Measurements from ENCODE around the gene LST1.

The LST1 gene

GRCh38 chr6:31581434-31582229 is 4.4 kb upstream of the LST1 start:
- H2BK5ac ChIP-seq (ENCODE audit: low read depth, low read length, poor library complexity): no peak overlapping the region
- peak overlapping the region; percentile 15 for H3K27ac ChIP-seq (ENCODE audit: low read depth, low read length)
- no peaks in the 10 kb centered on the region for H3K36me3 ChIP-seq (ENCODE audit: control insufficient read depth in 1 of 2, insufficient read depth in 2 of 2, low read length in 2 of 2)
- H3K18ac ChIP-seq (ENCODE audit: low read length): peak overlapping the region; percentile 54
- H2BK12ac ChIP-seq (ENCODE audit: low read length): no peak overlapping the region
- no peak overlapping the region for H3K23ac ChIP-seq (ENCODE audit: low read length)
- H3K4me2 ChIP-seq (ENCODE audit: low read length): peak overlapping the region; percentile 63
- no peak for DNase-seq
- H4K91ac ChIP-seq (ENCODE audit: low read depth, low read length): peak overlapping the region; percentile 87
- H3K27me3 ChIP-seq (ENCODE audit: insufficient read depth, low read length): no peaks in the 10 kb centered on the region
- H2AFZ ChIP-seq (ENCODE audit: insufficient read depth, low read length, poor library complexity): peak overlapping the region; percentile 93
- H4K8ac ChIP-seq (ENCODE audit: low read depth, low read length): peak overlapping the region; percentile 95
- peaks cover 6% of the 10 kb centered on the region for H3K79me2 ChIP-seq (ENCODE audit: control insufficient read depth, insufficient read depth, low read length, poor library complexity)
- peak overlapping the region; percentile 77 for H3K4me3 ChIP-seq (ENCODE audit: low read depth, low read length)
- H3K9me3 ChIP-seq (ENCODE audit: insufficient read depth, low read depth, low read length): no peaks in the 10 kb centered on the region
- peak overlapping the region; percentile 33 for H2AK5ac ChIP-seq (ENCODE audit: low read length)
- peak overlapping the region; percentile 80 for H3K14ac ChIP-seq (ENCODE audit: low read length)
- H3K79me1 ChIP-seq (ENCODE audit: low read length): peaks cover 30% of the 10 kb centered on the region
- peak overlapping the region; percentile 29 for H3K4ac ChIP-seq (ENCODE audit: low read depth, low read length)
- H3K4me1 ChIP-seq (ENCODE audit: control insufficient read depth in 1 of 2, insufficient read depth in 2 of 2, low read length in 2 of 2): peaks cover 31 to 37% of the 10 kb centered on the region in 2 experiments
- peak overlapping the region; percentile 70 for H3K9ac ChIP-seq (ENCODE audit: low read length)
- no CpG with 5 or more reads among the region's 21 CpGs for WGBS (ENCODE audit: extremely low coverage, insufficient coverage, insufficient read length)
- peak overlapping the region; percentile 75 for H2BK120ac ChIP-seq (ENCODE audit: insufficient read depth, low read length, poor library complexity)
- H4K12ac ChIP-seq (ENCODE audit: low read depth, low read length): peak overlapping the region; percentile 72

GRCh38 chr6:31582230-31582643 is 3.8 kb upstream of the LST1 start, which contains the start of gene LTB:
Gene LTB, minus strand, starts transcription at chr6:31582424. Its CDS starts 7 bp downstream, at chr6:31582417.
- peak within 1 kb of the TSS; percentile 95 for H4K8ac ChIP-seq (ENCODE audit: low read depth, low read length)
- H3K4me3 ChIP-seq (ENCODE audit: low read depth, low read length): peak within 1 kb of the TSS; percentile 77
- no peak within 1 kb of the TSS for H3K23ac ChIP-seq (ENCODE audit: low read length)
- H3K9me3 ChIP-seq (ENCODE audit: insufficient read depth, low read depth, low read length): no peaks in the 10 kb centered on the region
- H3K27me3 ChIP-seq (ENCODE audit: insufficient read depth, low read length): no peaks in the 10 kb centered on the region
- H3K79me1 ChIP-seq (ENCODE audit: low read length): peaks cover 24% of the 10 kb centered on the region
- H2AK5ac ChIP-seq (ENCODE audit: low read length): peak within 1 kb of the TSS; percentile 33
- H3K79me2 ChIP-seq (ENCODE audit: control insufficient read depth, insufficient read depth, low read length, poor library complexity): peaks cover 6% of the 10 kb centered on the region
- no peak within 1 kb of the TSS for H2BK12ac ChIP-seq (ENCODE audit: low read length)
- no peak for DNase-seq
- WGBS (ENCODE audit: extremely low coverage, insufficient coverage, insufficient read length): no CpG with 5 or more reads among the region's 3 CpGs
- H4K91ac ChIP-seq (ENCODE audit: low read depth, low read length): peak within 1 kb of the TSS; percentile 87
- peak within 1 kb of the TSS; percentile 15 for H3K27ac ChIP-seq (ENCODE audit: low read depth, low read length)
- peak within 1 kb of the TSS; percentile 93 for H2AFZ ChIP-seq (ENCODE audit: insufficient read depth, low read length, poor library complexity)
- peak within 1 kb of the TSS; percentile 72 for H4K12ac ChIP-seq (ENCODE audit: low read depth, low read length)
- H3K4me1 ChIP-seq (ENCODE audit: control insufficient read depth in 1 of 2, insufficient read depth in 2 of 2, low read length in 2 of 2): peaks cover 25 to 31% of the 10 kb centered on the region in 2 experiments
- no peaks in the 10 kb centered on the region for H3K36me3 ChIP-seq (ENCODE audit: control insufficient read depth in 1 of 2, insufficient read depth in 2 of 2, low read length in 2 of 2)
- peak within 1 kb of the TSS; percentile 63 for H3K4me2 ChIP-seq (ENCODE audit: low read length)
- H3K18ac ChIP-seq (ENCODE audit: low read length): peak within 1 kb of the TSS; percentile 54
- H3K4ac ChIP-seq (ENCODE audit: low read depth, low read length): peak within 1 kb of the TSS; percentile 29
- H2BK120ac ChIP-seq (ENCODE audit: insufficient read depth, low read length, poor library complexity): peak within 1 kb of the TSS; percentile 75
- H3K14ac ChIP-seq (ENCODE audit: low read length): peak within 1 kb of the TSS; percentile 80
- H3K9ac ChIP-seq (ENCODE audit: low read length): peak within 1 kb of the TSS; percentile 70
- H2BK5ac ChIP-seq (ENCODE audit: low read depth, low read length, poor library complexity): no peak within 1 kb of the TSS

- Histone ChIP-seq H3K27me3 (ENCODE audit: insufficient read depth, low read length) (no peaks in the 10 kb centered on the region), H2AFZ (ENCODE audit: insufficient read depth, low read length, poor library complexity) (no peak overlapping the region), H3K9me3 (ENCODE audit: insufficient read depth, low read depth, low read length) (no peaks in the 10 kb centered on the region), H3K23ac (ENCODE audit: low read length) (no peak overlapping the region), H4K91ac (ENCODE audit: low read depth, low read length) (no peak overlapping the region), H3K14ac (ENCODE audit: low read length) (no peak overlapping the region), H3K18ac (ENCODE audit: low read length) (no peak overlapping the region), H3K79me1 (ENCODE audit: low read length) (peaks cover 8% of the 10 kb centered on the region), H4K12ac (ENCODE audit: low read depth, low read length) (no peak overlapping the region), H3K4me3 (ENCODE audit: low read depth, low read length) (no peak overlapping the region), H3K9ac (ENCODE audit: low read length) (no peak overlapping the region), H4K8ac (ENCODE audit: low read depth, low read length) (no peak overlapping the region), H3K4me1 (ENCODE audit: control insufficient read depth in 1 of 2, insufficient read depth in 2 of 2, low read length in 2 of 2) (peaks cover 9 to 11% of the 10 kb centered on the region in 2 experiments), H2AK5ac (ENCODE audit: low read length) (no peak overlapping the region), H3K36me3 (ENCODE audit: control insufficient read depth in 1 of 2, insufficient read depth in 2 of 2, low read length in 2 of 2) (no peaks in the 10 kb centered on the region), H3K4me2 (ENCODE audit: low read length) (no peak overlapping the region), H3K79me2 (ENCODE audit: control insufficient read depth, insufficient read depth, low read length, poor library complexity) (peaks cover 6% of the 10 kb centered on the region), H2BK120ac (ENCODE audit: insufficient read depth, low read length, poor library complexity) (no peak overlapping the region), H3K27ac (ENCODE audit: low read depth, low read length) (no peak overlapping the region), H2BK5ac (ENCODE audit: low read depth, low read length, poor library complexity) (no peak overlapping the region), H2BK12ac (ENCODE audit: low read length) (no peak overlapping the region), H3K4ac (ENCODE audit: low read depth, low read length) (no peak overlapping the region)
- WGBS (ENCODE audit: extremely low coverage, insufficient coverage, insufficient read length): no CpG with 5 or more reads among the region's 2 CpGs
- DNase-seq: peak in 1 of 2 donors; percentile 29
Measured at GRCh38 chr6:31585491-31585890, 586 bp upstream of the LST1 start.

- no peaks in the 10 kb centered on the region for H3K79me1 ChIP-seq (ENCODE audit: low read length)
- no peak overlapping the region for H4K12ac ChIP-seq (ENCODE audit: low read depth, low read length)
- no peak overlapping the region for H3K18ac ChIP-seq (ENCODE audit: low read length)
- H4K8ac ChIP-seq (ENCODE audit: low read depth, low read length): no peak overlapping the region
- no peak overlapping the region for H3K27ac ChIP-seq (ENCODE audit: low read depth, low read length)
- H2AK5ac ChIP-seq (ENCODE audit: low read length): no peak overlapping the region
- H3K23ac ChIP-seq (ENCODE audit: low read length): no peak overlapping the region
- no peaks in the 10 kb centered on the region for H3K27me3 ChIP-seq (ENCODE audit: insufficient read depth, low read length)
- H3K36me3 ChIP-seq (ENCODE audit: control insufficient read depth in 1 of 2, insufficient read depth in 2 of 2, low read length in 2 of 2): no peaks in the 10 kb centered on the region
- peaks cover 4% of the 10 kb centered on the region in 2 experiments for H3K4me1 ChIP-seq (ENCODE audit: control insufficient read depth in 1 of 2, insufficient read depth in 2 of 2, low read length in 2 of 2)
- H3K4ac ChIP-seq (ENCODE audit: low read depth, low read length): no peak overlapping the region
- no peak overlapping the region for H2BK12ac ChIP-seq (ENCODE audit: low read length)
- H3K9me3 ChIP-seq (ENCODE audit: insufficient read depth, low read depth, low read length): no peaks in the 10 kb centered on the region
- DNase-seq: no peak
- no peak overlapping the region for H2BK5ac ChIP-seq (ENCODE audit: low read depth, low read length, poor library complexity)
- no peak overlapping the region for H3K4me3 ChIP-seq (ENCODE audit: low read depth, low read length)
- no peaks in the 10 kb centered on the region for H3K79me2 ChIP-seq (ENCODE audit: control insufficient read depth, insufficient read depth, low read length, poor library complexity)
- H3K14ac ChIP-seq (ENCODE audit: low read length): no peak overlapping the region
- H2BK120ac ChIP-seq (ENCODE audit: insufficient read depth, low read length, poor library complexity): no peak overlapping the region
- no peak overlapping the region for H2AFZ ChIP-seq (ENCODE audit: insufficient read depth, low read length, poor library complexity)
- H3K4me2 ChIP-seq (ENCODE audit: low read length): no peak overlapping the region
- WGBS (ENCODE audit: extremely low coverage, insufficient coverage, insufficient read length): no CpG with 5 or more reads among the region's 9 CpGs
- H3K9ac ChIP-seq (ENCODE audit: low read length): no peak overlapping the region
- no peak overlapping the region for H4K91ac ChIP-seq (ENCODE audit: low read depth, low read length)
Measured at GRCh38 chr6:31586599-31587281, 663 bp downstream of the LST1 start.
